NOMO-1 treated with DMSO at 0.1 percent for 48 hours (cell line): ENCODE results near the gene CALHM4.
"Not testable (repeated sequence)": the region's sequence is repeated elsewhere in the genome, so short reads cannot be mapped to it uniquely, and the experiment has no call there.

Experiments used
- DNase-seq: peaks from one replicate; lab custom pipeline; 2025; ENCODE audit not compliant: unreplicated experiment; lab: John Stamatoyannopoulos, UW

CALHM4 gene

DNA sequence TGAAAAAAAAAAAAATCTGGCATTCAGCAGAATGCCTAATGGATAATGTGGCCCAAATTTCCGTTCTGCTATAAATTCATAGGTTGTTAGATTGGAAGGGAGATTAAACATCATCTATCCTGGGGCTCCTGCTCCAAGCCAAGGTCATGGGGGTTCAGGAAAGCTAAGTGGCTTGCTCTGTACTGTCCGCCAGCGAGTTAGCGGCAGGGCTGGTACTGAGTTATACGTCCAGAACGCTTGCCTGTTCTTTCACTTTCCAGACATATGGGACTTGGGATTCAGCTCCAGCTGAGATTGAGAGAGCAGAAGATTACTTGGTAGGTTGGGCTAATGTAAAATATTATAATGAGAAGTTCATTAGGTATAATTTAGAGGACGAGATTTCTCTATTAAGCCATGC is 18.6 kb downstream of the CALHM4 start:
- no peak for DNase-seq

DNA sequence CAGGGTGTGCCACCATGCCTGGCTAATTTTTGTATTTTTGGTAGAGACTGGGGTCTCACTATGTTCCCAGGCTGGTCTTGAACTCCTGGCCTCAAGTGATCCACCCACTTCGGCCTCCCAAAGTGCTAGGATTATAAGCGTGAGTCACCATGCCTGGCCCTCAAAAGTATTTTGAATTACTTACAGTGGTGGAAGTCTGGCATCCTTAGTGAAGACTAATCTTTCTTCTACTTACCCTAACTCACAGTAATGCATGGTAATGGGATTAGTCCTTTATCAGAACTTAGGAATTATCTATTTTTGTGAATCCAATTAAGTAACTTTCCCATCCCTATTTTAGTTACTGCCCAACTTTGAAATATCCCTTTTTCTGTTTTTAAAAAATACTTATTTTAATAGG is 21.7 kb downstream of the CALHM4 start:
- DNase-seq = no peak

DNA sequence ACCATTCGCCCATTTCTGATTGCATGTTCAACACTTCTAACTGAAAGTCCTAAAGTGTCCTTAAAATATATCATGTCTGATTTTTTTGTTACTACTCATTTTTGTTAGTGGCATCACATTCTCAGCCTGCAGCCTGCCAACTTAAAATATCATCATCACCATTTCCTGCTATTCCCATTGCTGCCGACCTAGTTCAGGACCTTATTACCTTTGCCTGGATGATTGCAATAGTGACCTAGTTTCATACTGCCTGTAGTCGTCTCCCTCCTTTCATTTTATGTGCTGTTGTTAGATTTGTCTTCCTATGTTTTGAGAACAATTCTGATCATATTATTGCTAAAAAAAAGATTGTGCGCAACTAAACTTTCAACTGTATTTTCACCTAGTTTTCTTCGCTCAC is 23.9 kb downstream of the CALHM4 start:
- no peak for DNase-seq

DNA sequence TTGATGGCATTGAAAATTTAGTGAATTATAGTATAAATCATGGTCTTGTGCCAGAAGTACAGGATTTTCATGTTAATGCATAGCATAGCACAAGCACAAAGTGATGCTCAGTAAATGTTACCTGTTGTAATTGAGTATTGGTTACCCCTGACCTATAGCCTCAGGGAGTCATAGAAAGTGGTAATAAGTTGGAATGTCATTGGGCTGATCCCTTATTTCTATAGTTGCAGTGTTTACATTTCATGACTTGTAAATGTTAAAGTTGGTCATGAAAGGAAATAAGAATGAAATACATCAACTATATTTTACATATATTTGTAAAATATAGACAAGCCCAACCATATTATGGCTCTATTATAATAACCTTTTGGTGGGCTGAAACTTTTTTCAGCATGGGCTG is 24.8 kb downstream of the CALHM4 start:
- no peak for DNase-seq

DNA sequence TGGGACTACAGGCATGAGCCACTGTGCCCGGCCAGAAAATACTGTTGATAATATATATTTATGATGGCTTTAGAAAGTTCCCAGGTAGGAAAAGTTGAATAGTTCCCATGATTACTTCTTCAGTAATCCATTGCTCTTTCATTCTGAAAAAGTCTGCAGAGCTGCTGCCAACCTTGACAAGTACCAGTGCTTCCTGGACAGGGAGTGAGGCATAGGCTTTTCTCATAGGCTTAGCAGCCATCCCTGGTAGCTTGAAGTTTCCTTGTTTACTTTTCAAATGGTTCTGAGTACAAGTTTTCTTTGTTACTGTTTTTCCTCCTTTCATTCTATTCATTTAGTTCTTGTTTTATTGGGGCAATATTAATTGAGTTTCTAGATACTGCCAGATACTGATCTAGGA is 25.6 kb downstream of the CALHM4 start:
- no peak for DNase-seq

DNA sequence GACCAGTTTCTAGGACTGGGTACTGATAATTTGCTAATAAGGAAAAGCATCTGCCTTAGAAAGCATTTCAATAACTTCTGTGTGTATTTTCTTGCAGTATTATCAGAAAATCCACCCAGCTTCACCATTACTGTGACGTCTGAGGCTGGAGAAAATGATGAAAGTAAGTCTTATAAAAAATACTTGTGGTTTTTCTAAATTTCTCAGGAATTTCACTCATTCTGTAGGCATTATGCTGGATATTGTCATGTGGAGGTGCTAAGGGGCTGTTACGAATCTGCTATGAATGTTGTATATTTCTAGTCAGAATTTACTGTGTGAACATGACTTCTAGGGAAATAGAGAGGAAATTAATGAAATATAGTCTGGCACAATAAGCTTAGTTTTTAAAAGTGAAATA is 26.6 kb downstream of the CALHM4 start:
- no peak for DNase-seq

DNA sequence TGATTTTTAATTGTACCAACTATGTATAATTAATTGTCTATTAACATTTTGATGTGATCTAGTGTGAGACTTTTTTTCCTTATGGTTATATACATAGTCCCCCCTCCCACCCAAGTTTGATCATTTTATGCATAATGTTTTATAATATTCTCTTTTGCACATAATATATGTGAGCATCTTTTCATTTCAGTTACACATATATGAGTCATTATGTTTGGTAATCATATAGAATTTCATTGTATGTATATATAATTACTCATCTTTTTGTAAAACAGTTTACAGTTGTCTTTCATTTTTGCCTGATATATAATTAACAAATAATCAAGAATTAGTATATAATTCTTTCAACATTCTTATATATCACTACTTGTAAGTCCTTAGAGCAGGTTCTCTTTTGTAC is 32.7 kb downstream of the CALHM4 start:
- no peak for DNase-seq

DNA sequence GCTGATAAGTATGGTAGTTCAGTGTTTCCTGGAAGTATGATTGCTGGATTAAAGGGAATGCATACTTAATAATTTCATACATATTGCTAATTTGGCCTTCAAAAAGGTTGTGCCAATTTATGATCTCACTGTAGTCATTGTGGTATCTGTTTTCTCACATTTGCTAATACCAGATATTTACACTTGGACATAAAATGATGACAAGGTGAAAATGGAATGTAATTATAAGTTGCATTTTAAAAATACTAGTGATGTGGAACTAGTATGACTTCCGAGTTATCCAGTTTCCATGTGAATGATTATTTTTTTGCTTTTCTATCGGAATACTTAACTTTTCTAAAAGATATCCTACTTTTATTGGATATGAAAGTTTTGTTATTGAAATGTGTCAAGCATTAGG is 33.2 kb downstream of the CALHM4 start:
- DNase-seq = no peak

DNA sequence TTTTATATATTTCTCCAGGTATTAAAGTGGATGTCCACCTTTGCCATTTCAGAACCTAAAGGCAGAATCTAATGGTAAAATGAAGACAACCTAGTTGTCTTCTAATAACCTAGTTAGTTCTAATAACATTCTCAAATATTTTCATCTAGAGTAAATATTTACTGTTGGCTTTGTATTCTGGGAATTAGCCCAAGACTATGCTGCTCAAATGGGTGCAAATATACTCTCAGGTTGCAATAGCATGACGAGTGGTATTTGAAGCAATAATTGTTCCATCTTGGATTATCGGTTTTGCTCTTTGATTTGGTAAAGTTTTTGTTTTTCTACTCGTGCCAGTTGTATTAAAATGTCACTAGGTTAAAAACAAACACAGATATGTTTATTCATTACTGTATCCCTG is 41.7 kb downstream of the CALHM4 start:
- DNase-seq = no peak

DNA sequence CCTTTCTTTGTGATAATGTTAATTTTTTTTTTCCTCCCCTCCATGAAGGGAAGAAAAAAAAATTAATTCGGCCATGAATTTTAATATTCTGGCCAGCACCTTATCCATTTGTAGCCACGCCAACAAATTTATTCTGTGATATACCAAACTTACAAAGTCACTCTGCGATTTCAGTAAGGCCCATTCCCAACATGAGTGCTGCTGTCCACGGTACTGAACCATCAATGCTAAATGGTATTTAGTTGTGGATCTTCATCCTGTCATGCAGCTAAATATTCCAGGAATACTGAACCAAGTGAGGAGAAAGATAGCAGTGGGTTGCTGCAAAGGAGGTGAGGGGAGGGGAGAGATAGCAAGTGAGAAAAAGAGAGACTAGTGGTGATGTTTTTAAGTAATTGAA is 43.3 kb downstream of the CALHM4 start:
- DNase-seq = no peak

DNA sequence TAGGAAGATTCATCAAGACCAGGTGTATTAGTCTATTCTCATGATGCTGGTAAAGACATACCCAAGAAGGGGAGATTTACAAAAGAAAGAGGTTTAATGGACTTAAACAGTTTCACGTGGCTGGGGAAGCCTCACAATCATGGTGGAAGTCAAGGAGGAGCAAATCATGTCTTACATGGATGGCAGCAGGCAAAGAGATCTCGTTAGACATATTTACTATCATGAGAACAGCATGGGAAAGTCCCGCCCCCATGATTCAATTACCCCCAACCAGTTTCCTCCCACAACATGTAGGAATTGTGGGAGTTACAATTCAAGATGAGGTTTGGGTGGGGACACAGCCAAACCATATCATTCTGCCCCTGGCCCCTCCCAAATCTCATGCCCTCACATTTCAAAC is 50.4 kb downstream of the CALHM4 start:
- not testable (repeated sequence) for DNase-seq

DNA sequence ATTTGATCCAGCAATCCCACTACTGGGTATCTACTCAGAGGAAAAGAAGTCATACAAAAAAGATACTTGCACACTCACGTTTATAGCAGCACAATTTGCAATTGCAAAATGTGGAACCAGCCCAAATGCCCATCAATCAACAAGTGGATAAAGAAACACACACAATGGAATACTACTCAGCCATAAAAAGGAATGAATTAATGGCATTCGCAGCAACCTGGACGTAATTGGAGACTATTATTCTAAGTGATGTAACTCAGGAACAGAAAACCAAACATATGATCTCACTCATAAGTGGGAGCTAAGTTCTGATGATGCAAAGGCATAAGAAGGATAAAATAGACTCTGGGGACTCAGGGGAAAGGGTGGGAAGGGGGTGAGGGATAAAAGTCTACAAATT is 51.3 kb downstream of the CALHM4 start:
- not testable (repeated sequence) for DNase-seq

DNA sequence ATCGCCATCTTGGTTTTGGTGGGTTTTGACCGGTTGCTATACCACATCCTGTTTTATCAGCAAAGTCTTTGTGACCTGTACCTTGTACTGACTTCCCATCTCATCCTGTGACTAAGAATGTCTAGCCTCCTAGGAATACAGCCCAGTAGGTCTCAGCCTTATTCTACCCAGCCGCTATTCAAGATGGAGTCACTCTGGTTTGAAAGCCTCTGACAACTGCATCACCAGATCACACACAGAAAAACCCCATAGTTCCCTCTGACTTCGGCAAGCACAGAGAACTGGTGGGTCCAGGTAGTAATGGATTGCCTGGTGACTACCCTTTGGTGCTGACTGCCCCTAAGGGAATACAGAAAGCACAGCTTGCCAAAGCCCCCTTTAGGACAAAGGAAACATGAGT is 52.4 kb downstream of the CALHM4 start:
- no peak for DNase-seq
